HG03520 (cell line): Measurements from ENCODE around the gene TSC2.

Source experiments
- ATAC-seq: cut with Tn5 transposase; IDR thresholded peaks from one replicate; pipeline ENCODE4 v1.9.1; 2021; ENCODE audit warnings: mild to moderate bottlenecking, moderate library complexity; ENCODE audit not compliant: unreplicated experiment

TSC2 gene

GRCh38 chr16:2042986-2043666 is 4.7 kb upstream of the TSC2 start:
- no peak for ATAC-seq

GRCh38 chr16:2043667-2044451 is 3.9 kb upstream of the TSC2 start:
- ATAC-seq, result no peak

GRCh38 chr16:2044541-2044940 is 3.2 kb upstream of the TSC2 start:
- ATAC-seq, result no peak

- ATAC-seq, result no peak
Measured at GRCh38 chr16:2045965-2046892, 1.6 kb upstream of the TSC2 start.

- ATAC-seq, result no peak
Measured at GRCh38 chr16:2046893-2047329, 874 bp upstream of the TSC2 start.

GRCh38 chr16:2048116-2048543 is 345 bp downstream of the TSC2 start:
- ATAC-seq, result no peak

GRCh38 chr16:2053211-2053610 is 5.4 kb downstream of the TSC2 start:
- ATAC-seq, result no peak

GRCh38 chr16:2053897-2054296 is 6.1 kb downstream of the TSC2 start:
- ATAC-seq, result no peak

GRCh38 chr16:2054543-2055245 is 6.9 kb downstream of the TSC2 start:
- ATAC-seq, result no peak

- ATAC-seq, result no peak
Measured at GRCh38 chr16:2056077-2056476, 8.3 kb downstream of the TSC2 start.

- ATAC-seq, result no peak
Measured at GRCh38 chr16:2056681-2057407, 9.1 kb downstream of the TSC2 start.

- no peak for ATAC-seq
Measured at GRCh38 chr16:2057438-2057837, 9.7 kb downstream of the TSC2 start.

- no peak for ATAC-seq
Measured at GRCh38 chr16:2058420-2058819, 10.6 kb downstream of the TSC2 start.

GRCh38 chr16:2058872-2059271 is 11.1 kb downstream of the TSC2 start:
- no peak for ATAC-seq

GRCh38 chr16:2060346-2060745 is 12.6 kb downstream of the TSC2 start:
- ATAC-seq, result no peak

GRCh38 chr16:2061023-2061422 is 13.2 kb downstream of the TSC2 start:
- no peak for ATAC-seq

- no peak for ATAC-seq
Measured at GRCh38 chr16:2061526-2061925, 13.7 kb downstream of the TSC2 start.

- no peak for ATAC-seq
Measured at GRCh38 chr16:2062801-2063200, 15.0 kb downstream of the TSC2 start.

GRCh38 chr16:2063861-2064260 is 16.1 kb downstream of the TSC2 start:
- ATAC-seq, result no peak

GRCh38 chr16:2064368-2064945 is 16.7 kb downstream of the TSC2 start:
- ATAC-seq, result no peak
